Muscle of leg (tissue), 11 donors: ENCODE results near the gene RIPOR2. TPM values are rescaled to one million over a fixed set of nuclear protein-coding genes. Genes with fewer than 3 reads are reported as not detected.

ENCODE experiments used
- DNase-seq: peaks from one replicate; pipeline ENCODE4 v3.0.0; 2013
- H3K27ac ChIP-seq: one replicate; pipeline ENCODE4 v1.5.1; 2013; ENCODE audit warnings: mild to moderate bottlenecking, low read length, control low read depth
- H3K27me3 ChIP-seq: one replicate; pipeline ENCODE4 v1.6.1; 2013; ENCODE audit warnings: low read length; ENCODE audit not compliant: control insufficient read depth, insufficient read depth
- H3K36me3 ChIP-seq: one replicate; pipeline ENCODE4 v1.6.1; 2013; ENCODE audit warnings: low read length; ENCODE audit not compliant: control insufficient read depth, insufficient read depth
- H3K4me1 ChIP-seq: one replicate; pipeline ENCODE4 v1.6.1; 2013; ENCODE audit warnings: low read length; ENCODE audit not compliant: control insufficient read depth, insufficient read depth
- H3K4me3 ChIP-seq: one replicate; pipeline ENCODE4 v1.5.1; 2013; ENCODE audit warnings: low read length, control low read depth
- H3K9me3 ChIP-seq: replicated peaks from 2 replicates; pipeline ENCODE4 v1.6.1; 2013; ENCODE audit warnings: low read depth, low read length; ENCODE audit not compliant: control insufficient read depth
- WGBS: methylation state at CpG from one replicate; pipeline ENCODE4 v1.1.5; 2013; ENCODE audit warnings: missing lambda C conversion rate; ENCODE audit not compliant: insufficient coverage; 5-methylcytosine and 5-hydroxymethylcytosine counted together
- polyA plus RNA-seq, 8 donors: library from polyadenylated mRNA; unstranded; fragments of 120-200 nt; gene quantifications; one replicate each; pipeline versions ENCODE4 v1.2.1 to v1.2.3, GENCODE V29; 2013; ENCODE audit warnings: inconsistent platforms in 1 of 8, low replicate concordance in 1 of 8; ENCODE audit not compliant: insufficient read length in 8 of 8, insufficient read depth in 1 of 8
- total RNA-seq: library from RNA; stranded (reverse); fragments of 120-200 nt; gene quantifications from one replicate; pipeline ENCODE4 v1.2.4, GENCODE V29; 2013

Gene RIPOR2
- total and polyA plus RNA-seq, 9 donors, result 17.5 to 32.0 (median 25.6) TPM

DNA sequence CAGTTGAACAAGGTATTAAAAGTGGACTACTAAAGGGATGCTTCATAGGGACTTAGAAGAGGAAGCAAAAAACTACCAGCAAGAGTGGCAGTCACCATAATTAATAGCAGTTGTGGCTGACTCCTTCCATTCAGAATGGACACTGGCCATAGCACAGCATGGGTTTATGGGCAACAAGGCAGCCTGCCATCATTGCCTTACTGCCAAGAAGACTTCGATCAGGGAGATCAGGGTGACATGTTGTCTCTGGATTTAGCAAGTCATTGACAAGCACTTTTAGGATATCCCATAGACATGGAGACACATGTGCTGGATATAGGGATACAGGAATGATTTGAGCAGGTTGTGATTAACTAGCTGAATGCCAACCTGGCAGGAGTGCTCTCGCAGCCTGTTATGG is 35.3 kb upstream of the RIPOR2 start:
- H3K27me3 ChIP-seq, result no peaks in the 10 kb centered on the region
- no peaks in the 10 kb centered on the region for H3K9me3 ChIP-seq
- 96% methylated on average over 2 of the region's 2 CpGs for WGBS
- no peak overlapping the region for H3K4me3 ChIP-seq
- no peak for DNase-seq
- no peaks in the 10 kb centered on the region for H3K4me1 ChIP-seq
- no peak overlapping the region for H3K27ac ChIP-seq
- H3K36me3 ChIP-seq, result no peaks in the 10 kb centered on the region

DNA sequence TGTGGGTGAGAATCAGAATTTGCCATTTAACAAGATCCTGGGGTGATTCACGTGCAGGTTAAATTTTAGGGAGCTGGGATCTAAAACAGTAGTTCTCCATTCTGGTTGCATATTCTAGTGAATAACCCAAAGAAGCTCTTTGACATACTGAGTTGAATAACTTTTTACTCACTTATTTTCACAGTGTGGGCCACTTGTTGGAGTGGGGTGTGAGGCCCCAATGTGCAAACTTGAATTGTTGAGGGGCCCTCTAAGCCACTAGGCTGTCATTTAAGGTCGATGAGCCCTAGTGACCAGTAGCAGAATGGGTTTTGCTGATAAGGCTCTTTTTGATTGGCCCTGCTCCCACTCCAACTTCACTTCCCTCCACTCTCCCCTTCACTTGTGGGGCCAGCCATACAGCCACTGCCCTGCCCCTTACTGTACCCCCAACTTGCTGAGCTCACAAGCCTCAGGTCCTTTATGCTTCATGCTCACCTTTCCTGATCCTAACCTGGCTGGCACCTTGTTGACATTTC is 33.6 kb upstream of the RIPOR2 start:
- H3K27me3 ChIP-seq, result no peaks in the 10 kb centered on the region
- no peaks in the 10 kb centered on the region for H3K4me1 ChIP-seq
- H3K27ac ChIP-seq, result no peak overlapping the region
- no peak for DNase-seq
- no peaks in the 10 kb centered on the region for H3K9me3 ChIP-seq
- no CpG with 5 or more reads among the region's 2 CpGs for WGBS
- H3K4me3 ChIP-seq, result no peak overlapping the region
- H3K36me3 ChIP-seq, result no peaks in the 10 kb centered on the region

DNA sequence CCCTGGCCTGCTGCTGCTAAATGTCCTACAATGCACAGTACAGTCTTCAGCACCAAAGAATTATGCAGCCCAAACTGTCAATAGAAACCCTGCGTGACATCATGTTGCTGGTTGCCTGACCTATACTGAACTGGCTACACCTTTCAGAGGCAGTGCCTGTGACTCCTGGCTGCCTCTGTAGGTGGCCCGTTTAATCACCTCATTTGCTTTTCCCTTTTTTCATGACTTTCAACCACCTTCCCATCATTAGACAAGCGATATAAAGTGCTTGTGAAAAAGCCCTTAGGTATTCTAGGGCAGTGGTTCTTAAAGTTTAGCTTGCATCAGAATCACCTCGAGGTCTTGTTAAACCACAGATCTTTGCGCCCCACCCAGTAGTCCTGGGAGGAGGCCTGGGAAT is 33.0 kb upstream of the RIPOR2 start:
- no peaks in the 10 kb centered on the region for H3K4me1 ChIP-seq
- H3K9me3 ChIP-seq, result no peaks in the 10 kb centered on the region
- H3K4me3 ChIP-seq, result no peak overlapping the region
- no peak overlapping the region for H3K27ac ChIP-seq
- no peaks in the 10 kb centered on the region for H3K27me3 ChIP-seq
- 100% methylated on average over 1 of the region's 5 CpGs for WGBS
- no peak for DNase-seq
- no peaks in the 10 kb centered on the region for H3K36me3 ChIP-seq

DNA sequence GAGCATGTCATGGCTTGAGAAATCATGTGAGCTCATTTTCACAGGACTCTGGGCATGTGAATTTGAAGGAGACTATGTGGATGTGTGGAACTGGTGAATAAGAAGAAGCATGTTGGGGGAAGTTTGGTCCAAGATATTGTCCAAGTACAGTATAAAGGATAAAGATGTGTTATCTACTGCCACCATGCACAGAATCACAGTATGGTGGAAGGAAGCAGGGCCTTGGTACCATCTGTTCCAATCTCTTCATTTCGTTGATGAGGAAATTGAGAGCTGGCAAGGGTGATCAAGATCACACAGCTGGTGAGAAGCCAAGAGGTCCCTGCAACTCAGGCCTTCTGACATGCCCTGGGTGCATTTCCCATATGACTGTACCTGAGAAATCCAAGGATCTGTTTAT is 31.5 kb upstream of the RIPOR2 start:
- Histone ChIP-seq H3K27ac (no peak overlapping the region), H3K9me3 (no peaks in the 10 kb centered on the region), H3K27me3 (no peaks in the 10 kb centered on the region), H3K4me3 (no peak overlapping the region), H3K4me1 (no peaks in the 10 kb centered on the region), H3K36me3 (no peaks in the 10 kb centered on the region)
- no CpG with 5 or more reads among the region's 1 CpG for WGBS
- no peak for DNase-seq

DNA sequence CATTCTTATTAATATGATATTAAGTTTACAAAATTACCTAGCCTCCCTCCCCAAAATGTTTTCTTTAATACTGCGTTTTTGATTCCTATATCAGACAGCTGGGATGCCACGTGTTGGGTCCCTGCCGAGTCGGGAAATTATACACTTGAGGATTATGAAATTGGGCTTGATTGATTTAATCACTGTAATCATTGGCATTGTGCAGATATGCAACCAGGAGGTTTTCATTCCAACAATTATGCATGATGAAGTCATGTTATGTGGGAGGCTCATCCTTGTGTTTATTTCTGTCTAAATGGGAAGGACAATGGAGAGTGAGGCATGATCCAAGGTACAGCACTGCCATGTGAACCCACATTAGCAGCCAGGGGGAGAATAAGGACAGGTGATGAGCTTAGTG is 30.6 kb upstream of the RIPOR2 start:
- Histone ChIP-seq H3K27ac (no peak overlapping the region), H3K4me1 (no peaks in the 10 kb centered on the region), H3K9me3 (no peaks in the 10 kb centered on the region), H3K4me3 (no peak overlapping the region), H3K36me3 (no peaks in the 10 kb centered on the region), H3K27me3 (no peaks in the 10 kb centered on the region)
- no peak for DNase-seq
- WGBS, result 89% methylated on average over 3 of the region's 4 CpGs

DNA sequence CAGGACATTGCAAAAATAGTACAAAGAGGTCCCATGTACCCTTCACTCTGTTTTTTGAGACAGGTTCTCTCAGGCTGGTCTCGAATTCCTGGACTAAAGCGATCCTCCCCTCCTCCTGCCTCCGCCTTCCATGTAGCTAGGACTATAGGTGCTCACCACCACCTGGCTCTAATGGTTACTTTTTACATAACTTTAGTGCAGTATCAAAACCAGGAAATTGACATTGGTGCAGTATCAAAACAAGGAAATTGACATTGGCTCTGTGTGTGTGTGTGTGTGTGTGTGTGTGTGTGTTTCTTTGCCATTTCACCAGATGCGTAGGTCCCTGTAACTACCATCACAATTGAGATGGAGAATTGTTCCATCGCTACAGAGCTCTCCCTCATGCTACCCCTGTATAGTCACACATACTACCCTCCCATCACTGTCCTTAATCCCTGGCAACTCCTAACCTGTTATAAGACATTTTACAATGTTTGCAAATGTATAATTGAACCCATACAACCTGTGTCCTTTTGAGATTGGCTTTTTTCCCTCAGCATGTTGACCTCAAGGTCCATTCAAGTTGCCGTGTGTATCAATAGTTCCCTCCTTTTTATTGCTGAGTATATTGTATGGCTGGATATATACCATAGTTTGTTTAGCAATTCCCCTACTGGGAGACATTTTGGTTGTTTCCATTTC is 28.3 kb upstream of the RIPOR2 start:
- WGBS, result 80% methylated on average over 1 of the region's 6 CpGs
- no peak for DNase-seq
- no peaks in the 10 kb centered on the region for H3K4me1 ChIP-seq

DNA sequence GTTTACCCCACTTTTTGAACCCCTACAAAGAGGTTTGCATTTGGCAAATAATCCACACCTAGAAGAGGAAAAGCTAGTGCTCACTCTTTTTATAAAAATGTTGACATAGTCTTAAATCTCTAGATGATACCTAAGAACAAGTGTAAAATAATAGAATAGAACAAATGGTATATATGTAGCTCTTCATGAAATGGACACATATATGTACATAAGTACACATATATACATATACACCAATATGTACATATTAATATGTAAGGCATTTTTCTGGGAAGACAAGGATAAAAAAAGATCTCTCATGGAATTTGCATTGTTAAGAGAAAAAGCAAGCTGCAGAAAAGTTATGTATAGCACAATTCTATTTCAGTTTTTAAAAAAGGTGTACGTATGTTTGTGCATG is 27.6 kb upstream of the RIPOR2 start:
- Histone ChIP-seq H3K27ac (no peak overlapping the region), H3K27me3 (no peaks in the 10 kb centered on the region), H3K9me3 (no peaks in the 10 kb centered on the region), H3K4me3 (no peak overlapping the region), H3K4me1 (no peaks in the 10 kb centered on the region), H3K36me3 (no peaks in the 10 kb centered on the region)
- no CpG with 5 or more reads among the region's 1 CpG for WGBS
- no peak for DNase-seq

More for the DNA sequence above, 28.3 kb upstream of the RIPOR2 start:
- H3K9me3 ChIP-seq, result no peaks in the 10 kb centered on the region
- no peaks in the 10 kb centered on the region for H3K27me3 ChIP-seq
- no peaks in the 10 kb centered on the region for H3K36me3 ChIP-seq
- H3K27ac ChIP-seq, result no peak overlapping the region
- no peak overlapping the region for H3K4me3 ChIP-seq

DNA sequence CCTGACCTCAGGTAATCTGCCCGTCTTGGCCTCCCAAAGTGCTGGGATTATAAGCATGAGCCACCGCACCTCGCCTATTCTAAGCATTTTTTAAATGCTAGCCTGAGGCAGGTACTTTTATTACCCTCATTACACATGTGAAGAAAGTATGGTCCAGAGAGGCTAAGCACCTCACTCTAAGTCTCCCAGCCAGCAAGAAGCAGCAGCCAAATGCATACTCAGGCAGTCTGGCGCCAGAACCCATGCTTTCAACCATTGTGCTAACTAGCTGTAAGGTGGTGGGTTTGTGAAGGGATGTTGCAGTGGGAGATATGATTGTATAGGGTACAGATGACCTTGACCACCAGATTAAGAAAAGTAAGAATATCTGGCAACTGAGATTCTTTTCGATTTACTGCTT is 26.1 kb upstream of the RIPOR2 start:
- no peaks in the 10 kb centered on the region for H3K4me1 ChIP-seq
- H3K36me3 ChIP-seq, result no peaks in the 10 kb centered on the region
- no peak overlapping the region for H3K27ac ChIP-seq
- H3K27me3 ChIP-seq, result no peaks in the 10 kb centered on the region
- no peak for DNase-seq
- no peak overlapping the region for H3K4me3 ChIP-seq
- 82% methylated on average over 1 of the region's 5 CpGs for WGBS
- no peaks in the 10 kb centered on the region for H3K9me3 ChIP-seq

DNA sequence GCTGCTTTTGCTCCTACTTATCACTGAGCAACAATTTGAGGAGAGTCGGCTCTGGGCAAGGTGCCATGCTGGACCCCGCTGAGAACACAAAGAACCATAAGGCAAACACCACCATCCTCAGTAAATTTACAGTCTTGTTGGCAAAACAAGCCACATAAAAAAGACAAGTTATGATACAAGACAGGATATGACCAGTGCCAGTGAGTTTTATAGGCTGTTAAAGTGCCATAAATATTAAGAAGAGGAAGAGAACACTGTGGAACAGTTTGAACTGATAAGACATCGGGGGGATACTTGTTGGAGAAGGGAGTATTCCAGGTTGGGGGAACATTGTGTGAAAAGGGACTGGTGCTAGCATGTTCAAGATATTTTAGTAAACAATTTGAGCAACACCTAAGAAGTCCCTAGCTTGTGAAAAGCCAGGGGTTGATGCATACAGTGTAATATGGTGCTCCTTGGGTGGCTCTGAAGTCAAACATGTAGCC is 25.3 kb upstream of the RIPOR2 start:
- Histone ChIP-seq H3K4me3 (no peak overlapping the region), H3K4me1 (no peaks in the 10 kb centered on the region), H3K9me3 (no peaks in the 10 kb centered on the region), H3K27me3 (no peaks in the 10 kb centered on the region), H3K36me3 (no peaks in the 10 kb centered on the region), H3K27ac (no peak overlapping the region)
- WGBS, result 45% methylated on average over 1 of the region's 3 CpGs
- DNase-seq, result no peak

DNA sequence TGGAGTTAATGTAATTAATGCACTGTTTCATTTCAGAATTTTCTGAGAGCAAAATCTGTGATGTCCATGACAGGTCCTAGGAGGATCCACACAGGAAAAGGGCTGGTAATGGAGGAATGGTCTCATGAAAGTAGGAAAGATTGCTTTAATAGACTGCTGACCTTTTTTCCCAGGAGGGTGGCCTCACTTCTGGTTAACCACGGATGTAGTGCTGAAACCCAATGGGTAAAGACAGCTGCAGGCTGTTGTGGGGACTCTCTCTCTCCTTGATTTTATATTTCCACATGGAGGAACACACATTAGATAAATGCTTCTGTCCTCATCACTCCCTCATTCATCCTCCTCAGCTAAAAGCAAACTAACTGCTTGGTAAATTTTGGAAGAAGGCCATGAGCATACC is 23.6 kb upstream of the RIPOR2 start:
- Histone ChIP-seq H3K36me3 (no peaks in the 10 kb centered on the region), H3K27me3 (no peaks in the 10 kb centered on the region), H3K9me3 (no peaks in the 10 kb centered on the region), H3K4me3 (no peak overlapping the region), H3K27ac (no peak overlapping the region), H3K4me1 (no peaks in the 10 kb centered on the region)
- no CpG with 5 or more reads among the region's 1 CpG for WGBS
- no peak for DNase-seq

DNA sequence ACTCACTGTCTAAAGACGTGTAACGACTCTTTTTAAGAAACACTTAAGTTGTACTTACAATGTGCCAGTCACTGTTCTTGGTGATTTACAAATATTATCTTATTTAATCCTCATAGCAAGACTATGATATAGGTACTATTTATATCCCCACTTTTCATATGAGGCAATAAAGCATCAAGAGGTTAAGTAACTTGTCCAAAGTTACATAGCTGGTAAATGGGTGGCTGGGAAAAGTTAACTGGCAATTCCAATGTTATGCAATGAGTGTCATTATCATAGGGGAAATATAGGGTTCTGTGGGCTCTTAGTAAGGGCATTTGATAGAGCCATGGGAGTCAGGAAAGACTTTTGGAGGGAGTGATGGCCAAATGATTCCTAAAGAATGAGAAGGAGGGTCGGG is 21.4 kb upstream of the RIPOR2 start:
- Histone ChIP-seq H3K9me3 (no peaks in the 10 kb centered on the region), H3K36me3 (no peaks in the 10 kb centered on the region), H3K4me1 (no peaks in the 10 kb centered on the region), H3K27ac (no peak overlapping the region), H3K4me3 (no peak overlapping the region), H3K27me3 (no peaks in the 10 kb centered on the region)
- no CpG with 5 or more reads among the region's 3 CpGs for WGBS
- no peak for DNase-seq
